ENCODE data around the gene IFNGR1.
"Not testable (repeated sequence)": the region's sequence is repeated elsewhere in the genome, so short reads cannot be mapped to it uniquely, and the experiment has no call there.

The IFNGR1 gene

GRCh38 chr6:137210903-137211302 lies 8.3 kb downstream of the IFNGR1 start:
- DNase-seq: no peak

- no peak for DNase-seq
Measured at GRCh38 chr6:137208279-137208678, 10.9 kb downstream of the IFNGR1 start.

- DNase-seq: not testable (repeated sequence)
Measured at GRCh38 chr6:137207457-137207856, 11.7 kb downstream of the IFNGR1 start.

- no peak for DNase-seq
Measured at GRCh38 chr6:137206577-137206976, 12.6 kb downstream of the IFNGR1 start.

GRCh38 chr6:137203256-137203655 lies 15.9 kb downstream of the IFNGR1 start:
- no peak for DNase-seq

- DNase-seq: peak in 1 of 2 donors; percentile 17
Measured at GRCh38 chr6:137202078-137202477, 17.1 kb downstream of the IFNGR1 start.

- no peak for DNase-seq
Measured at GRCh38 chr6:137201006-137201405, 18.2 kb downstream of the IFNGR1 start.

- DNase-seq: no peak
Measured at GRCh38 chr6:137200288-137200687, 18.9 kb downstream of the IFNGR1 start.

- DNase-seq: no peak
Measured at GRCh38 chr6:137197684-137198645, 21.2 kb downstream of the IFNGR1 start.

GRCh38 chr6:137193256-137194070 lies 25.7 kb downstream of the IFNGR1 start:
- no peak for DNase-seq

GRCh38 chr6:137192821-137193220 lies 26.4 kb downstream of the IFNGR1 start:
- no peak for DNase-seq

GRCh38 chr6:137191670-137192069 lies 27.5 kb downstream of the IFNGR1 start:
- DNase-seq: no peak

GRCh38 chr6:137191236-137191635 lies 27.9 kb downstream of the IFNGR1 start:
- DNase-seq: no peak

- no peak for DNase-seq
Measured at GRCh38 chr6:137190583-137191094, 28.5 kb downstream of the IFNGR1 start.

- DNase-seq: no peak
Measured at GRCh38 chr6:137188855-137189254, 30.3 kb downstream of the IFNGR1 start.

GRCh38 chr6:137185290-137185689 lies 33.9 kb downstream of the IFNGR1 start:
- DNase-seq: no peak

- DNase-seq: no peak
Measured at GRCh38 chr6:137182654-137183073, 36.5 kb downstream of the IFNGR1 start.

GRCh38 chr6:137181891-137182653 lies 37.1 kb downstream of the IFNGR1 start:
- no peak for DNase-seq

- no peak for DNase-seq
Measured at GRCh38 chr6:137177611-137178010, 41.6 kb downstream of the IFNGR1 start.

- DNase-seq: no peak
Measured at GRCh38 chr6:137176729-137177128, 42.5 kb downstream of the IFNGR1 start.

GRCh38 chr6:137175868-137176245 lies 43.3 kb downstream of the IFNGR1 start:
- no peak for DNase-seq

- no peak for DNase-seq
Measured at GRCh38 chr6:137175157-137175867, 43.9 kb downstream of the IFNGR1 start.
